ENCODE data around the gene GHRH. TPM values are rescaled to one million over a fixed set of nuclear protein-coding genes. Genes with fewer than 3 reads are reported as not detected.

Gene GHRH, protein sequence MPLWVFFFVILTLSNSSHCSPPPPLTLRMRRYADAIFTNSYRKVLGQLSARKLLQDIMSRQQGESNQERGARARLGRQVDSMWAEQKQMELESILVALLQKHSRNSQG
- polyA plus RNA-seq (2013, experiment 1 of 2) = not detected
- polyA plus RNA-seq (2013, experiment 2 of 2) = not detected

DNA sequence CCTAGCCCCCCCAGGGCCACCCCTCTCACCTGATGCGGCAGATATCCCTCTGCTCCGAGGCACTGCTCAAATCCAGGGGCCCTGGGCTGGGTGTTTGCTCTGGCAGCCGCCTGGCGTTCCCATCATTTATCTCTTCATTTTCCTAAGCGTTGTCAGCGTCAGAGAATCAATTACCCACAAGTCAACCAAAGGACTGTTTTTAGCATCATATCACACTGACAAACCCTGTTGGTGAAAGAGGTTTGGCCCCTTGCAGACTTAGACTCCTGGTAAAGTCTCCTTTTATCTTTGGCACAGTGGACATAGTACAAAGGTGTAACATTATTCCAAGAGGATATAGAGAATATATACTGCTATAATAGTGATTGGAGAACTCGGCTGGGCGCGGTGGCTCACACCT, at the start of gene GHRH:
GHRH (minus strand) TSS at position 101 of the 400 bp plus-strand sequence. CDS start 4,925 bp downstream, outside the sequence.
- no peaks in the 10 kb centered on the region for H3K36me3 ChIP-seq (ENCODE audit: control insufficient read depth, insufficient read depth, low read length)
- no peak within 1 kb of the TSS for H3K4me3 ChIP-seq (ENCODE audit: extremely low read depth, insufficient read depth, low read length, poor library complexity, severe bottlenecking)
- H3K27ac ChIP-seq (ENCODE audit: low read depth, low read length, severe bottlenecking) = no peak within 1 kb of the TSS
- no peaks in the 10 kb centered on the region for H3K4me1 ChIP-seq (ENCODE audit: control insufficient read depth, insufficient read depth, low read length, poor library complexity, severe bottlenecking)
- 96 to 97% methylated on average over 5 to 9 of the region's 9 CpGs for WGBS, 2 experiments (ENCODE audit: insufficient coverage in 2 of 2)
- no peaks in the 10 kb centered on the region for H3K9me3 ChIP-seq (ENCODE audit: control insufficient read depth, low read length)

DNA sequence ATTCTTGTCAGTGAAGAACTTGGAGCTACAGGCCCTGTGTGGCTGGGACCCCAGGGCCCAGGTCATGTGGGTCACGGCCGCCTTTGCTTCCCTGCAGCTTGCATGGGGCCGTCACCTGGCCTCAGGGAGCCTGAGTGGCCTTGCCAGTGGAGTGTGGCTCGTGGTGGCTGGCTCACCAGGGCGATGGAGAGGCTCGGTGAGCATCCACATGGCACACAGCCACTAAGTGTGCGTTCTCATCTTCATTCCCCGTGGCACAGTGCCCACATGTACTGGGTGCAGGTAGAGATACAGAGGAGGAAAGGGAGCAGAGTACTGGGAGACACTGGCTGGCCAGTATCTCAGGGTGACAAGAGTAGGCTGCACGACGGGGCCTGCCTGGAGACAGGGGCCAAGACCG, 49.3 kb upstream of the GHRH start:
- Histone ChIP-seq H3K36me3 (ENCODE audit: control insufficient read depth, insufficient read depth, low read length) (peaks cover 61% of the 10 kb centered on the region), H3K9me3 (ENCODE audit: control insufficient read depth, low read length) (no peaks in the 10 kb centered on the region), H3K4me3 (ENCODE audit: extremely low read depth, insufficient read depth, low read length, poor library complexity, severe bottlenecking) (no peak overlapping the region), H3K4me1 (ENCODE audit: control insufficient read depth, insufficient read depth, low read length, poor library complexity, severe bottlenecking) (peaks cover 39% of the 10 kb centered on the region), H3K27ac (ENCODE audit: low read depth, low read length, severe bottlenecking) (peak overlapping the region; percentile 16)
- 90 to 91% methylated on average over 10 to 11 of the region's 11 CpGs for WGBS, 2 experiments (ENCODE audit: insufficient coverage in 2 of 2)

DNA sequence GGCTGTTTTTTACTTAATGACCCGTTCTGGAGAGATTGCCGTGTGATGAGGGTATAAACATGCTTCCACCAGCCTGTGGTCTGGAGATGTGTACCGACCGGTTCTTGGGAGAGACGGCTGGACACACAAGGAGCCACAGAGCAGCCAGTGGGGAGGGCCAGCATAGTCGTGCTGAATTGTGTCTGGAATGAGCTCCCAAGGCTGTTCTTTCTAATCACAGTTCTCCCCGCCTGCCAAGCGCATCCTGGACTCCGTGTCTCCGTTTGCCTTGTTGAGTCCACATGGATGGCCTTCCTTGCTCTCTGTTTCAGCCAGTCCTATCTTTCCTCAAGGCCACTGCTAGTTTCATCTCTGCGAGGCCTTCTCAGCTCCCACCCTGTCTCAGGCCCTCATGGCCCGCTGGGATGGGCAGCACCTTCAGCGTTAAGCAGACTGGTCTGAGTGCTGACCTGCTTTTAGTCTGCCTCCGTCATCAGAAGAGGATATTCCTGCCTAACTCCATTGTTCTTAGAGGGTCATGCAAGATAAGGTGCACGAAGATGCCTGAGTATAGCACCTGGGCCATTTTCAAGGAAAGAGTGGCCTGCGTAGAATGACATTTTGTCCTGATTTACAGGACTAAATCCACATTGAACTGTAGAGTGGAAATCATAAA, 48.4 kb upstream of the GHRH start:
- peaks cover 60% of the 10 kb centered on the region for H3K36me3 ChIP-seq (ENCODE audit: control insufficient read depth, insufficient read depth, low read length)
- peak overlapping the region; percentile 59 for H3K27ac ChIP-seq (ENCODE audit: low read depth, low read length, severe bottlenecking)

DNA sequence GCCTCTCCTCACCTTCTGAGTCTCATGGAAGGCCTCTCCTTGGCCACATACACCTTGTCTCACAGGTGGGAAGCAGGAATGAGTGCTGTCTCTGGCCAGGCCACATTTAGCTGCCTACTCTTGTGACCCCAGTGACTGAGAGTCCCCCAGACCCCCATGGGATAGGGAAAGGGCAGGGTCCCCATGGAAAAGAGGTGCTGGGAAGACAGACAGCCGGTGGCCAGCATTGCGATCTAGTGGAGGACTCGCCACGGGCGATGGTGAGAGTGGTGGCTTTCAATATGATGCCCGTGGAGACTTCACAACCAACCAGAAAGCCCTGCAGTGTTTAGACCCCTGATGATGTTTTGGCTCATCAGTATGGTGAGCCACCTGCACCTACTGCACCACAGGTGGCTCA, 47.7 kb upstream of the GHRH start:
- H3K4me1 ChIP-seq (ENCODE audit: control insufficient read depth, insufficient read depth, low read length, poor library complexity, severe bottlenecking) = peaks cover 25% of the 10 kb centered on the region
- 96 to 97% methylated on average over 5 to 6 of the region's 6 CpGs for WGBS, 2 experiments (ENCODE audit: insufficient coverage in 2 of 2)
- no peaks in the 10 kb centered on the region for H3K9me3 ChIP-seq (ENCODE audit: control insufficient read depth, low read length)
- H3K27ac ChIP-seq (ENCODE audit: low read depth, low read length, severe bottlenecking) = no peak overlapping the region
- no peak overlapping the region for H3K4me3 ChIP-seq (ENCODE audit: extremely low read depth, insufficient read depth, low read length, poor library complexity, severe bottlenecking)
- peaks cover 66% of the 10 kb centered on the region for H3K36me3 ChIP-seq (ENCODE audit: control insufficient read depth, insufficient read depth, low read length)

More for the DNA sequence above, 48.4 kb upstream of the GHRH start:
- H3K9me3 ChIP-seq (ENCODE audit: control insufficient read depth, low read length) = no peaks in the 10 kb centered on the region
- H3K4me3 ChIP-seq (ENCODE audit: extremely low read depth, insufficient read depth, low read length, poor library complexity, severe bottlenecking) = no peak overlapping the region
- 94 to 97% methylated on average over 16 of the region's 16 CpGs for WGBS, 2 experiments (ENCODE audit: insufficient coverage in 2 of 2)
- H3K4me1 ChIP-seq (ENCODE audit: control insufficient read depth, insufficient read depth, low read length, poor library complexity, severe bottlenecking) = peaks cover 30% of the 10 kb centered on the region

DNA sequence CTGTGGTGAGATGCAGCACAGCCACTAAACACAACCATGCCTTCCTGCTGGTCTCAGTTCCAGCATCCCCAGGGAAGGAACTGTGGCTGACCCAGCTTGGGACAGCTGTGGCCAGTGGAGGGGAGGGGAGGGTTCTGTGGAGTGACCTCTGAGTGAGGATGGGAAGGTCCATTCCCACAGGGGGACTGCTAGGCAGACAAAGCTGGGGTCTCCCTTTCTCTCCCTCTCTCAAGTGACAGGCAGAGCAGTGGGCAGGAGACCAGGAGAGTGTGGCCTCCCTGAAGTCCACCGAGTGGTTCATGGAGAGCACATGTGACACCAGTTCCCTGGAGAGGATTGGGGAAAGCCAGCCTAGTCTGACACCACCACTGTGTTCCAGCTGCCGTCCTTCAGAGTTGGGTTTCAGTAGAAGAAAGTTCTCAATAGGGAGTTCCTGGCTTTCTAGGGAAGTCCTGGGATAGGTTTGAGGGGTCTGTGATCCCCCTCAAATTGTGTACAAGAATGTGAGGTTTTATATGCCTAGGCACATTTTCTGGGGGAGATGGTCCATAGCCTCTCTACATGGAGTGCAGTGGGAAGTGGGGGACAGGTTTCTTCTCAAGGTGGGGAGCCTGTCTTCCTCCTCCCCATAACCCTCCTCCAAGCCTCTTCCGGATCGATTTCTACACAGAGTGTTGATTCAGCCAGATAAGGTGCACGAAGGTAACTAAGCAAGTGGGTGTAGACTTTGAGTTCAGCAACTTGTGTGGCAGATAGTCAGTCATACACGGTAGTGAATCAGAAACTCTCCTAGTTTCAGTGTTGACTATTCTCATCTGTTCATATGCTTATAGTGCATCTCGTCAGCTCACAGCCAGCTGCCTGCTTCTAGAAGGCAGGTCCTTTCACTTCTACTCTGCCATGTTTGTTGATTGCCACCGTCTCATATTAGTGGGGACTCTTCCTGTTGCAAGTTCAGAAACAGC, 46.8 kb upstream of the GHRH start:
- H3K4me1 ChIP-seq (ENCODE audit: control insufficient read depth, insufficient read depth, low read length, poor library complexity, severe bottlenecking) = peaks cover 17% of the 10 kb centered on the region
- 93 to 98% methylated on average over 6 of the region's 8 CpGs for WGBS, 2 experiments (ENCODE audit: insufficient coverage in 2 of 2)
- no peaks in the 10 kb centered on the region for H3K9me3 ChIP-seq (ENCODE audit: control insufficient read depth, low read length)
- H3K36me3 ChIP-seq (ENCODE audit: control insufficient read depth, insufficient read depth, low read length) = peaks cover 72% of the 10 kb centered on the region
- no peak overlapping the region for H3K4me3 ChIP-seq (ENCODE audit: extremely low read depth, insufficient read depth, low read length, poor library complexity, severe bottlenecking)
- H3K27ac ChIP-seq (ENCODE audit: low read depth, low read length, severe bottlenecking) = no peak overlapping the region

DNA sequence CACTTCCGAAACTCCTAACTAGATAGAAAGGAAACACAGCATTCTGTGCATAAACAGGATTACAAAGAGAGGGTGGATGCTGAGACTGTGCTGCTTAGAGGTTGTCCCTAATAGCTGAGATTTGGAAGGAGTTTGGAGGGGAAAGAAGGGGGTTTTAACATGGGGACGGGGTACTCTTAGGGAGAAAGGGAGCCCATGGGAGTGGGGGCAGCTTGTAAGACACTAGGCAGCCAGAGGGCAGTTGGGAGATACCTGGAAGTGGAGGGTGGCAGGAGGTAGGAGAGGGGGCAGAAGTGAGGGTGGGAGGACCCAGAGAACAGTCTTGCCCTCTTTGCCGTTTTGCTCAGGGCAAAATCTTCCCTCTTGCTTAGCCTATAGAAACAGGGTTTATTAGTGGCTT, 44.2 kb upstream of the GHRH start:
- Histone ChIP-seq H3K4me1 (ENCODE audit: control insufficient read depth, insufficient read depth, low read length, poor library complexity, severe bottlenecking) (peaks cover 11% of the 10 kb centered on the region), H3K9me3 (ENCODE audit: control insufficient read depth, low read length) (no peaks in the 10 kb centered on the region), H3K27ac (ENCODE audit: low read depth, low read length, severe bottlenecking) (no peak overlapping the region), H3K36me3 (ENCODE audit: control insufficient read depth, insufficient read depth, low read length) (peaks cover 78% of the 10 kb centered on the region), H3K4me3 (ENCODE audit: extremely low read depth, insufficient read depth, low read length, poor library complexity, severe bottlenecking) (no peak overlapping the region)
- WGBS, 2 experiments (ENCODE audit: insufficient coverage in 2 of 2) = 77 to 94% methylated on average over 2 of the region's 3 CpGs

DNA sequence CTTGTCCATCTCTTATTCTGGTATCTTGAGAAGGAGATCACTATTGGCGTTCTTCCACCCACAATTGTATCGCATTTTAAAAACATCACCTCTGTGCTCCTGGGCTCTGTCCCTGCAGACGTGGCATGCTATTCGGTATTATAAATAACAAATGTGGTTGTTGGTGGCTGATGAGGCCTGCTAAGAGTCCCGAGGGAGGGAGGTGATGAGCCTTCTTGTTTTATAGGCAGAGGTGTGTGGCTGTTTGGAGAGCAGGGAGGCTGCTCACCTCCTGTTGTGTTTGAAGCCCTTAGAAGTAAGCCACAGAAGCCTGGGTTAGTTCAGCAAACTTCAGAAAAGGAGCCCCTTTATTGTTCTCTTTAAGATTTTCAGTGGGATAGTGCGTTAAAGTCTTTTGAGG, 43.5 kb upstream of the GHRH start:
- peaks cover 13% of the 10 kb centered on the region for H3K4me1 ChIP-seq (ENCODE audit: control insufficient read depth, insufficient read depth, low read length, poor library complexity, severe bottlenecking)
- no peak overlapping the region for H3K27ac ChIP-seq (ENCODE audit: low read depth, low read length, severe bottlenecking)
- whole genome bisulfite sequencing, 2 experiments (ENCODE audit: insufficient coverage in 2 of 2) = 93 to 100% methylated on average over 2 of the region's 6 CpGs
- no peaks in the 10 kb centered on the region for H3K9me3 ChIP-seq (ENCODE audit: control insufficient read depth, low read length)
- peaks cover 75% of the 10 kb centered on the region for H3K36me3 ChIP-seq (ENCODE audit: control insufficient read depth, insufficient read depth, low read length)
- H3K4me3 ChIP-seq (ENCODE audit: extremely low read depth, insufficient read depth, low read length, poor library complexity, severe bottlenecking) = no peak overlapping the region

DNA sequence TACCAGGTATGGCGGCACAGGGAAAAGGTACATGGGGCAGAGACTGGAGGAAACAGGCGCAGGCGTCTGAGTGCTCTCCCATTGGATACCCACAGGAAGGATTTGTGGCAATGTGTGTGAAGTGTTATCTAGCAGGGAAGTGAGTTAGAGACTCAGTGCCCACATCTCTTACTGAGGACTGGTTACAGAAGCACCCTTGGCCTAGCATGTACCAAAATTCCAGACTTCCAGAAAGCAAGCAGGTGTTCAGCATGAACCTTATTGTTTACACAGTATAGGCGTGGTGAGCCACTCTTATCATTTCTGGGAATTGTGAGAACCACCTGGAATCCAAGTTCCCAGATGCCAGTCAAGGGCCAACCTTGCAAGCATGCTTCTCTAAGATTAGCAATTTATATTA, 42.0 kb upstream of the GHRH start:
- H3K27ac ChIP-seq (ENCODE audit: low read depth, low read length, severe bottlenecking) = no peak overlapping the region
- peaks cover 70% of the 10 kb centered on the region for H3K36me3 ChIP-seq (ENCODE audit: control insufficient read depth, insufficient read depth, low read length)
- 92 to 98% methylated on average over 4 of the region's 4 CpGs for WGBS, 2 experiments (ENCODE audit: insufficient coverage in 2 of 2)

DNA sequence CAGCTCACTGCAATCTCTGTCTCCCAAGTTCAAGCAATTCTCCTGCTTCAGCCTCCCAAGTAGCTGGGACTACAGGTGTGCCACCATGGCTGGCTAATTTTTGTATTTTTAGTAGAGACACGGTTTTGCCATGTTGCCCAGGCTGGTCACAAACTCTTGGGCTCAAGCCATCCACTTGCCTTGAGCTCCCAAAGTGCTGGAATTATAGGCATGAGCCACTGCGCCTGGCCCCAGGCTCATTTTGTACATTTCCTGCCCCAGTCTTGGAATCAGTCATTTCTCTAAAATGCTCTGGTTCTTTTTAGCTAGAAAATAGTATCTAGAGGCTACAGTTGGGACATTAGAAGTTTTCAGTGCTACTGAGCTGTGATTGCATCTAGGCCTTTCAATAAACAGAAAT, 41.4 kb upstream of the GHRH start:
- Histone ChIP-seq H3K4me3 (ENCODE audit: extremely low read depth, insufficient read depth, low read length, poor library complexity, severe bottlenecking) (no peak overlapping the region), H3K36me3 (ENCODE audit: control insufficient read depth, insufficient read depth, low read length) (peaks cover 63% of the 10 kb centered on the region), H3K27ac (ENCODE audit: low read depth, low read length, severe bottlenecking) (no peak overlapping the region), H3K4me1 (ENCODE audit: control insufficient read depth, insufficient read depth, low read length, poor library complexity, severe bottlenecking) (peaks cover 6% of the 10 kb centered on the region), H3K9me3 (ENCODE audit: control insufficient read depth, low read length) (no peaks in the 10 kb centered on the region)
- 88 to 100% methylated on average over 2 of the region's 2 CpGs for WGBS, 2 experiments (ENCODE audit: insufficient coverage in 2 of 2)

More for the DNA sequence above, 42.0 kb upstream of the GHRH start:
- Histone ChIP-seq H3K4me3 (ENCODE audit: extremely low read depth, insufficient read depth, low read length, poor library complexity, severe bottlenecking) (no peak overlapping the region), H3K9me3 (ENCODE audit: control insufficient read depth, low read length) (no peaks in the 10 kb centered on the region), H3K4me1 (ENCODE audit: control insufficient read depth, insufficient read depth, low read length, poor library complexity, severe bottlenecking) (peaks cover 6% of the 10 kb centered on the region)

DNA sequence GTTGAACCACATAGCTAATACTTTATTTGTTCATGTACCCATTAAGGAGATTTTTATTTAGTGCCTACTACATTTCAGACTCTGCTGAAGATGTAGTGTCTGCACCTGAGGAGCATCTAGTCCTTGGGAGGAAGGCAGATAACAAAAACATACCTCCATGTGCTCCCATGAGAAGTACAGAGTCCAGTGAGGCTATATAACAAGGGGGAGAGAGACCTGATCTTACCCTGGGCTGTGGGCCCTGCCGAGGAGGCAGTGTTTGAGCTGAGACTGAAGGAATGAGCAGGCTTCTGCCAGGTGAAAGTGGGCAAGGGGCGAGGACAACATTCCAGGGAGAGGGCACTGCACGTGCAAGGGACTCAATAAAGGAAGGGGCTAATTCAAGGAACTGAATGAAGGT, 39.9 kb upstream of the GHRH start:
- Histone ChIP-seq H3K4me1 (ENCODE audit: control insufficient read depth, insufficient read depth, low read length, poor library complexity, severe bottlenecking) (peaks cover 13% of the 10 kb centered on the region), H3K4me3 (ENCODE audit: extremely low read depth, insufficient read depth, low read length, poor library complexity, severe bottlenecking) (no peak overlapping the region), H3K36me3 (ENCODE audit: control insufficient read depth, insufficient read depth, low read length) (peaks cover 65% of the 10 kb centered on the region), H3K27ac (ENCODE audit: low read depth, low read length, severe bottlenecking) (no peak overlapping the region), H3K9me3 (ENCODE audit: control insufficient read depth, low read length) (no peaks in the 10 kb centered on the region)
- 93 to 96% methylated on average over 3 of the region's 3 CpGs for WGBS, 2 experiments (ENCODE audit: insufficient coverage in 2 of 2)
